GM21367 (cell line): ENCODE results near the gene CNTRL.
A peak's percentile ranks its signal among the peaks of the same experiment; 100 is the strongest.
"Not testable (repeated sequence)": the region's sequence is repeated elsewhere in the genome, so short reads cannot be mapped to it uniquely, and the experiment has no call there.

Experiments
- ATAC-seq: cut with Tn5 transposase; IDR thresholded peaks from one replicate; pipeline ENCODE4 v1.9.1; 2021; ENCODE audit not compliant: unreplicated experiment

CNTRL gene

GRCh38 chr9:121123816-121124535, 49.2 kb downstream of the CNTRL start:
- ATAC-seq: no peak

- no peak for ATAC-seq
Measured at GRCh38 chr9:121125590-121125989, 50.8 kb downstream of the CNTRL start.

- ATAC-seq: not testable (repeated sequence)
Measured at GRCh38 chr9:121129384-121129783, 54.6 kb downstream of the CNTRL start.

- ATAC-seq: no peak
Measured at GRCh38 chr9:121133104-121133816, 58.5 kb downstream of the CNTRL start.

- ATAC-seq: no peak
Measured at GRCh38 chr9:121135642-121136041, 60.9 kb downstream of the CNTRL start.

- ATAC-seq: no peak
Measured at GRCh38 chr9:121138561-121138960, 63.8 kb downstream of the CNTRL start.

- ATAC-seq: no peak
Measured at GRCh38 chr9:121138973-121139372, 64.2 kb downstream of the CNTRL start.

- ATAC-seq: no peak
Measured at GRCh38 chr9:121140162-121140561, 65.4 kb downstream of the CNTRL start.

GRCh38 chr9:121141306-121141705, 66.6 kb downstream of the CNTRL start:
- no peak for ATAC-seq

- ATAC-seq: no peak
Measured at GRCh38 chr9:121141706-121142105, 67.0 kb downstream of the CNTRL start.

GRCh38 chr9:121143771-121144170, 69.0 kb downstream of the CNTRL start:
- no peak for ATAC-seq

- ATAC-seq: no peak
Measured at GRCh38 chr9:121144482-121144881, 69.7 kb downstream of the CNTRL start.

- no peak for ATAC-seq
Measured at GRCh38 chr9:121150188-121150587, 75.4 kb downstream of the CNTRL start.

- ATAC-seq: no peak
Measured at GRCh38 chr9:121153642-121154041, 78.9 kb downstream of the CNTRL start.

- no peak for ATAC-seq
Measured at GRCh38 chr9:121154782-121155181, 80.0 kb downstream of the CNTRL start.

GRCh38 chr9:121156263-121156731, 81.5 kb downstream of the CNTRL start:
- peak; percentile 80 for ATAC-seq

GRCh38 chr9:121157939-121158338, 83.2 kb downstream of the CNTRL start:
- ATAC-seq: no peak

GRCh38 chr9:121160025-121160424, 85.3 kb downstream of the CNTRL start:
- no peak for ATAC-seq

- no peak for ATAC-seq
Measured at GRCh38 chr9:121168052-121168451, 93.3 kb downstream of the CNTRL start.

- ATAC-seq: no peak
Measured at GRCh38 chr9:121169094-121169601, 94.4 kb downstream of the CNTRL start.

GRCh38 chr9:121171236-121171635, 96.5 kb downstream of the CNTRL start:
- no peak for ATAC-seq
